HS-27A (cell line): Measurements from ENCODE around the gene NKIRAS1.
A peak's percentile ranks its signal among the peaks of the same experiment; 100 is the strongest.
"Not testable (repeated sequence)": the region's sequence is repeated elsewhere in the genome, so short reads cannot be mapped to it uniquely, and the experiment has no call there.

Source experiments
- DNase-seq: peaks from one replicate; pipeline ENCODE4 v3.0.0-alpha.2; 2012; ENCODE audit warnings: low read depth, missing footprints

NKIRAS1 gene

GRCh38 chr3:23940775-23941174 is 24.0 kb upstream of the NKIRAS1 start:
- DNase-seq: no peak

- no peak for DNase-seq
These were observed 21.9 kb upstream of the NKIRAS1 start for GRCh38 chr3:23938688-23939087.

DNA sequence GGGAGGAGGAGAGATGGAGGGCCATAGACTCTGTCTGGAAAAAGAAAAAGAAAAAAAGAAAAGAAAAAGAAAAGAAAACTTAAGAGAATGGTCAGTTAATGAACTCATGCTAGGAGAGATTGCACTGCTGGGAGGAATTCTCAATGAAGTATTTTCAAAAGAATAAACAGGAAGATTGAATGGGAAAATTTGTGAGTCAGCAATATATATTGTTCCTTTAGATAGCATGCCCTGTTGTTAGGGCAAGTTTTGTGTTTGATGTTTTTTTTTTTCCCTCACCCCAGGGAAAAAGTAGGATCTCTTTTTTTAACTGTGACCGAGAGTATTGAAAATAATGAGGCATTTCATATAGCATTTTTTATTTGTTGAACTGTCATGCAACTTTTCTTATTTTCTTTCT is 20.5 kb upstream of the NKIRAS1 start:
- DNase-seq: no peak

DNA sequence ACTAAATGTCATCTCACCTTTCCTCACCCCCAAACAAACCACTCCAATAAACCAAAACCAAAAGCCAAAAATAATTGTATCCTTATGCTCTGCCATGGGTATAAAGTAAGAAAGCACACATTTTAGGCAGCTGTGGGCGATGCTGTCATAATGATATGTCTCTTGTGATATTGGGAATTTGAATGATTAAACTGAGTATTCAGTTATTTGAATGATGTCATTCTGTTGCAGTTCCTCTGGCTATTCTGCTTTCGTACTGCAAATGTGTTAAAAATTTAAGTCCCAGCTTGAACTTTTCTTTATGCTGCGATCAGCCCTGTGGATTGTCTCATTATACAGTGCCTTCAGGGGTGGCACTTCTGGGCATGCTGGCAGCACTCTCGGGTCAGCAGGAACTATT is 17.5 kb upstream of the NKIRAS1 start:
- DNase-seq: no peak

- DNase-seq: no peak
These were observed 15.8 kb upstream of the NKIRAS1 start for GRCh38 chr3:23932571-23932970.

GRCh38 chr3:23931597-23931996 is 14.8 kb upstream of the NKIRAS1 start:
- DNase-seq: no peak

- DNase-seq: no peak
These were observed 11.7 kb upstream of the NKIRAS1 start for GRCh38 chr3:23928524-23928923.

- DNase-seq: no peak
These were observed 9.9 kb upstream of the NKIRAS1 start for GRCh38 chr3:23926736-23927135.

DNA sequence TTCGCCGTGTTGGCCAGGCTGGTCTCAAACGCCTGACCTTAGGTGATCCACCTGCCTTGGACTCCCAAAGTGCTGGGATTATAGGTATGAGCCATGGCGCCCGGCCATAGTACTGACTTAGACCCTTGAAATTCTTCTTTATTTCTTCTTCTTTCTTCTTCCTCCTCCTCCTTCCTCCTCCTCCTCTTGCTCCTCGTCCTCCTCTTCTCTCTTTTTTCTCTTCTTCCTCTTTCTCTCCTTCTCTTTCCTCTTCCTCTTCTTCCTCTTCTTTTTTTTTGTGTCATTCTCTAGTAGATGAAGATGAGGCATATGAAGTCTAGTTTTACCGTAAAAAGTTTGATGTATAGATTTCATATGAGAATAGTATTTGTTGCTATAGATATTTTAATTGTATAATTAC is 9.5 kb upstream of the NKIRAS1 start:
- no peak for DNase-seq

DNA sequence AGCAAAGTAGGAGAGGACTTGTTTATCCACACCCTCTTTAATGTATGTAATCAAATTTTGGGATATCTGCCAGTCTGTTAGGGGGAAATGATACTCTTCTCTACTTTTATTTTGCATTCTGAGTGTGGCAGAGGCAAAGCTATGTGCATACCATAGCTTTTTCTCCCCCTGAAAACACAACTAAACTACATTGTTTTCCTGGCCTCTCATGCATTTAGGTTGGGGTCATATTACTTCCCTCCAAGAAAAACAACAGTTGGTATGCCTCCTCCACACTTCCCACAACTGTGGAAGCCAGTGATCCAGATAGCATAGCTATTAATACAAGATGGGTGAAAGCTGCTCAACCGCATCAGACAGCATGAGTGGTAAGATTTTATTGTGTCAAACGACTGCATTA is 7.0 kb upstream of the NKIRAS1 start:
- no peak for DNase-seq

- no peak for DNase-seq
These were observed 4.3 kb upstream of the NKIRAS1 start for GRCh38 chr3:23921052-23921511.

- no peak for DNase-seq
These were observed 3.4 kb upstream of the NKIRAS1 start for GRCh38 chr3:23920151-23920655.

DNA sequence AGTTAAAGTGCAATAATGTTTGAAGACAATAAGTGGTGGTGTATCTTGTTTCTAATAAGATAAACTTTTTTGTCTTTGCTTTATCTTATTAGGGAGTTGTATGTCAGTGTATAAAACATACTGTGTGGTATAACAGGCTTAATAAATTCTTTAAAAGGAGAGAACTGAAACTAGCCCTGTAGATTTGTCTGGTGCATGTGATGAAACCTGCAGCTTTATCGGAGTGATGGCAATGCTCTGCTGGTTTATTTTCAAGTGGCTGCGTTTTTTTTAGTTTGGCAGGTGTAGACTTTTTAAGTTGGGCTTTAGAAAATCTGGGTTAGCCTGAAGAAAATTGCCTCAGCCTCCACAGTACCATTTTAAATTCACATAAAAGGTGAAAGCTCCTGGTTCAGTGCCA is 2.8 kb upstream of the NKIRAS1 start:
- DNase-seq: no peak

DNA sequence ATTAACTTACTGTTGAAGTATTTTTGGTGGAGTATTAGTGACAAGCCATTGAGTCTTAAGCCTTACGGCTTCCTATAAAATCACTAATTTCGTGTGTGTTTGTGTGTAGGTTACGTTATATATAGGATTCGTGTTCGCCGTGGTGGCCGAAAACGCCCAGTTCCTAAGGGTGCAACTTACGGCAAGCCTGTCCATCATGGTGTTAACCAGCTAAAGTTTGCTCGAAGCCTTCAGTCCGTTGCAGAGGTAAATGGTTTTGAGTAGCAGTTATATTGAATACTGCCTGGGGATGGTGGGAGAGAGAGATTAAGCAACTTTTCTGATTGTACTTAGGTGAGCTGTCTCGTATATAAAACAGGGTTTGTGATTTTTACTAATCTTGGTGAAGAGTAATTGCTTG is 1.5 kb upstream of the NKIRAS1 start:
- not testable (repeated sequence) for DNase-seq

GRCh38 chr3:23917679-23918303 is 1.0 kb upstream of the NKIRAS1 start:
- not testable (repeated sequence) for DNase-seq

DNA sequence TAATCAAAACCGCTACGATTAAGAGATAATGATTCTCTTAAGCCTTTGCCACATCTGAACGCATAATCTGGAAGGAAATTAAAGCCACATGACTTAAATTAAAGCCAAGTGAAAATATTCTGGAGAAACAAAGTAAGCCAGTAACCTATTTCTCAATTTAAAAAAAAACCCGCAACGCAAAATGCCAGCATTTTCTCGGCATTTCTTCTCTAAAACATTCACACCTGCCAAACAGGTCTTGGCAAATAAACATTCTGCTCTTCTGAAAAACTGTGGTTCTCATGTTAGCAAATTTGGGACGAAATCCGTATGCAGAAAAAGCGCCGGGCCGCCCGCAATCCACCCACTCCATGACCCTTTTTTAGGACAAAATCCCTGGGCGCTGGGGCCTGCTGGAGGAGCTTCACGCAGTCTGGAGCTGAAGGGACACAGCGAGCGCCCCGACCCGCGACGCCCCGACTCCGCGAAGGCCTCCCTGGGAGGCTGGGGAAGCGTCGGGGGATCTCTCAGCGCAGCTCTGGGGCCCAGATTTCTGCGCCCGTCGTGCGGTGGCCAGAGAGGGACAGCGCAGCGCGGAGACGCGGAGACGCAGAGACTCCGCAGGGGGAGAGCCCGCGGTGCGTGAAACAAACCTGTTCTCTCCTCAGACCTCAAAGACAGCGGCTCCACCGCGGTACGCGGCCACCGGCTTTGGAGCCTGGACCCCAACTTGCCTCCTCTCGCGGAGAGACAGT is 471 bp downstream of the NKIRAS1 start:
- peak; percentile 50 for DNase-seq

DNA sequence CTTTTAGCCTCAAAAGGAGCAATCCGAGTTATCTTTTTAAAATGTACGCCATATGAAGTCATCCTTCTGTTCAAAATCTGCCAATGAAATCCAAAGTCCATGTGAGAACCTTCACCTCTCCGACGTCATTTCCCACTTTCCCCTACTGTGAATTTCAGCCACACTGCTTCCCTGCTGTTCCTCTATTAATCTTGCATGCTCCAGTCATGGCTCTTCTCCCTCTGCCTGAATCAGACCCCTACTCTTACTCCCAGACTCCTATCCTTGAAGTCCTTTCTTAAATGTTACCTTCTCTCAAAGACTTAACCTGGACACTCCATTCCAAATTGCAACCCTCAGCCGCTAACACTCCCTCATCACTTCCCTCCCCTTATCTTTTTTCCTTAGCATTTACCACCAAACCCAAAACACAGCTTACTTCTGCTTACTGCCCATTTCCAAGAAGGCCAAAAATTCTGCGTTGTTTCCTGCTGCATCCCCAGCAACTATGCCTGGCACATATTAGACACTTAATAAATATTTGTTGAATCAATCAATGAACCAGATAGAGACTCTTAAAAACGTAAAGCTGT is 1.2 kb downstream of the NKIRAS1 start:
- DNase-seq: no peak

GRCh38 chr3:23913873-23914743 is 2.7 kb downstream of the NKIRAS1 start:
- DNase-seq: no peak

DNA sequence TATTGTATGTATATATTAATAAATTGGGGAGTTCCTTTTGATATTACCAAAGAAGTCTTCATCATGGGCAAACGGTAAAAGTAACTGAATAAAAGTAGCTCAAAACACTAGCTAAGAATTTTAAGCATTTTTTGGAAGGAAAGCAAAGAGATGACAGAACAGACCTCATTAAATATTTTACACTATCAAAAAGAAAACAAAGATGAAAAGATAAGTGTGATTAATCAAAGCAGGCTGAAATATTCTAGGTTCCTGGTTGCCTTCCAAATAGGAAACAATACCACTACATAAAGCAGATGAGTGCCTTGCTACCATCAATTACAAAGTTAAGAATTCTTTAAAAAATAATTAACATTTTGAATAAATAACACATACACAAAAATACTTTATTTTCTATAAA is 3.6 kb downstream of the NKIRAS1 start:
- DNase-seq: no peak

DNA sequence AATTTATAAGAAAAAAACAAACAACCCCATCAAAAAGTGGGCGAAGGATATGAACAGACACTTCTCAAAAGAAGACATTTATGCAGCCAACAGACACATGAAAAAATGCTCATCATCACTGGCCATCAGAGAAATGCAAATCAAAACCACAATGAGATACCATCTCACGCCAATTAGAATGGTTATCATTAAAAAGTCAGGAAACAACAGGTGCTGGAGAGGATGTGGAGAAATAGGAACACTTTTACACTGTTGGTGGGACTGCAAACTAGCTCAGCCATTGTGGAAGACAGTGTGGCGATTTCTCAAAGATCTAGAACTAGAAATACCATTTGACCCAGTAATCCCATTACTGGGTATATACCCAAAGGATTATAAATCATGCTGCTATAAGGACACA is 4.5 kb downstream of the NKIRAS1 start:
- not testable (repeated sequence) for DNase-seq

- no peak for DNase-seq
These were observed 5.4 kb downstream of the NKIRAS1 start for GRCh38 chr3:23911397-23911796.

DNA sequence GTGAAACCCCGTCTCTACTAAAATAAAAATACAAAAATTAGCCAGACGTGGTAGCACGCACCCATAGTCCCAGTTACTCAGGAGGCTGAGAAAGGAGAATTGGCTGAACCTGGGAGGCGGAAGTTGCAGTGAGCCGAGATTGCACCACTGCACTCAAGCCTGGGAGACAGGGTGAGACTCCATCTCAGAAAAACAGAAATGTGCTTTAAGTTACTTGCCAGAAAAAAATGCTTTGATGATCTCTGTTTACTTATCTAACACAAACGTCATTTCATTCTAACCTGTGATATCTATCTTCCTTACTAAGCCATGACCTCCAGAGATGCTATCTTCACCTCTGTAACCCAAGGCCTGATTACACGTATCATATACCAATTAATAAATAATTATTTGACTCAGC is 7.4 kb downstream of the NKIRAS1 start:
- no peak for DNase-seq
